Measurements from ENCODE around the gene PROX2.

DNA sequence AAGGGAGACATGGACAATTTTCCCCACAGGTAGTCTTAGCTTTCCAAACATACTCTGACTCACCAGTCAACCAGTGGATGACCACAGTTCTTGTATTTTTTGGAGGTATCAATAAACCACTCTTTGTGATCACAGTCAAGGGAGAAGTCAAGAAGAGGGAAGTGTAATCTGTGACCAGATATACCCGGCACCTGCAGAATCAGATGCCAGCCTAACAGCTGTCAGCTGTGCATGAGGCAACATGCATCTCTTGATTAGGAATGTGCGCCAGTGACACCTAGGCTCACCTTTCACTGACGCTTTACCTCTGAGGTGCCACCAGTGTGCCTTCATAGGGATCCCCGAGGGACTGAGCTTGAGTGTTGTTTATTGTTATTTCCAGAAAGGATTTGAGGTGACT, 20.0 kb downstream of the PROX2 start:
- no peak for TF ChIP-seq POLR2A (IDR thresholded peaks at IDR 0.05)
- TF ChIP-seq, protein P1, sequence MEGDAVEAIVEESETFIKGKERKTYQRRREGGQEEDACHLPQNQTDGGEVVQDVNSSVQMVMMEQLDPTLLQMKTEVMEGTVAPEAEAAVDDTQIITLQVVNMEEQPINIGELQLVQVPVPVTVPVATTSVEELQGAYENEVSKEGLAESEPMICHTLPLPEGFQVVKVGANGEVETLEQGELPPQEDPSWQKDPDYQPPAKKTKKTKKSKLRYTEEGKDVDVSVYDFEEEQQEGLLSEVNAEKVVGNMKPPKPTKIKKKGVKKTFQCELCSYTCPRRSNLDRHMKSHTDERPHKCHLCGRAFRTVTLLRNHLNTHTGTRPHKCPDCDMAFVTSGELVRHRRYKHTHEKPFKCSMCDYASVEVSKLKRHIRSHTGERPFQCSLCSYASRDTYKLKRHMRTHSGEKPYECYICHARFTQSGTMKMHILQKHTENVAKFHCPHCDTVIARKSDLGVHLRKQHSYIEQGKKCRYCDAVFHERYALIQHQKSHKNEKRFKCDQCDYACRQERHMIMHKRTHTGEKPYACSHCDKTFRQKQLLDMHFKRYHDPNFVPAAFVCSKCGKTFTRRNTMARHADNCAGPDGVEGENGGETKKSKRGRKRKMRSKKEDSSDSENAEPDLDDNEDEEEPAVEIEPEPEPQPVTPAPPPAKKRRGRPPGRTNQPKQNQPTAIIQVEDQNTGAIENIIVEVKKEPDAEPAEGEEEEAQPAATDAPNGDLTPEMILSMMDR (IDR thresholded peaks at IDR 0.05 in 8 of 11, conservative IDR thresholded peaks at IDR 0.05 in 3 of 11), result no peak

Data from spleen (tissue), 7 donors.